SH-SY5Y (cell line): ENCODE results near the gene CEP85L.

Experiments
- GATA2 ChIP-seq: IDR thresholded peaks from 2 replicates; pipeline ENCODE4 v1.6.1; 2011; ENCODE audit warnings: mild to moderate bottlenecking, low read depth, low read length
- GATA3 ChIP-seq: IDR thresholded peaks from 2 replicates; pipeline ENCODE4 v1.6.1; 2011; ENCODE audit warnings: low read depth, mild to moderate bottlenecking, low read length, moderate library complexity

CEP85L gene

DNA sequence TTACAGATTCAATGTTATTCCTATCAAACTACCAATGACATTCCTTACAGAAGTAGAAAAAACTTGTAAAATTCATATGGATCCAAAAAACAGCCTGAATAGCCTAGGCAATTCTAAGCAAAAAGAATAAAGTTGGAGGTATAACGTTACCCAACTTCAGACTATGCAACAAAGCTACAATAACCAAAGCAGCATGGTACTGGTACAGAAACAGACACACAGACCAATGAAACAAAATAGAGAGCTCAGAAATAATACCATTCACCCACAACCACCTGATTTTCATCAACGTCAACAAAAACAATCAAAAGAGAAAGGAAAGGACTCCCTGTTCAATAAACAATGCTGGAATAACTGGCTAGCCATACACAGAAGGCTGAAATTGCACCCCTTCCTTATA is 120.4 kb downstream of the CEP85L start:
- TF ChIP-seq GATA2 = no peak
- no peak for TF ChIP-seq GATA3

DNA sequence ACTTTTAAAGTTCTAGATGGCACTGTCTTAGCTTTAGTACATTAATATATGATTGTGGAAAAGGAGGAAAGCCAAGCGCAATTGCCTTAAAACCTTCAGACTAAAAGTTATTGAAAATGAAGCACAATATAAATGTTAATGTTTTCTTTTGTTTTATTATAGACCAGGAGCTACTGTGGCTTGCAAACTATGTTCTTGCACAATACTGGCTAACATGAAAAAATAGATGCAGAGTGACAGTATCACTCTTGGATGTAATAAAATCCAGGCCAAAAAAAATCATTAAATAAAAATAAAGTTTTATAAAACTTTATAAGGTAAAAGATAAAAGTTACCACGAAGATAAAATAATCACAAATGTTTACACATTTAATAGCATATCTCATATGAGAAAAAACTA is 121.6 kb downstream of the CEP85L start:
- TF ChIP-seq GATA3 (no peak), GATA2 (no peak)

- TF ChIP-seq GATA2 (no peak), GATA3 (no peak)
Measured at GRCh38 chr6:118528129-118528528, 123.3 kb downstream of the CEP85L start.

- TF ChIP-seq GATA2 (no peak), GATA3 (no peak)
Measured at GRCh38 chr6:118525913-118526780, 125.2 kb downstream of the CEP85L start.

- no peak for TF ChIP-seq GATA3
- no peak for TF ChIP-seq GATA2
Measured at GRCh38 chr6:118524686-118525085, 126.7 kb downstream of the CEP85L start.

GRCh38 chr6:118523216-118523615 is 128.2 kb downstream of the CEP85L start:
- TF ChIP-seq GATA2 (no peak), GATA3 (no peak)

DNA sequence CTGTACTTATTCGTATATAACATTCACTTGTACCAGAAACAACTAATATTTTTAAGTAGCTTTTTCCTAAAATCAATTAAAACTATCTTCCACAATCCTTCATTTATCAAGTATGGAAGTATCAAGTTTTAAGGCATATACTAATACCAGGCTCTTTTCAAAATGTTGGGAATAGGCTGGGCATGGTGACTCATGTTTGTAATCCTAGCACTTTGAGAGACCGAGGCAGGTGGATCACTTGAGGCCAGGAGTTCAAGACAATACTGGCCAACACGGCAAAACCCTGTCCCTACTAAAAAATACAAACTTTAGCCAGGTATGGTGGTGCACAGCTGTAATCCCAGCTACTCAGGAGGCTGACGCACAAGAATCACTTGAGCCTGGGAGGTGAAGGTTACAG is 129.0 kb downstream of the CEP85L start:
- TF ChIP-seq GATA2 (no peak), GATA3 (no peak)

- TF ChIP-seq GATA2 (no peak), GATA3 (no peak)
Measured at GRCh38 chr6:118514689-118515088, 136.7 kb downstream of the CEP85L start.

GRCh38 chr6:118511930-118512715 is 139.3 kb downstream of the CEP85L start:
- no peak for TF ChIP-seq GATA3
- no peak for TF ChIP-seq GATA2

DNA sequence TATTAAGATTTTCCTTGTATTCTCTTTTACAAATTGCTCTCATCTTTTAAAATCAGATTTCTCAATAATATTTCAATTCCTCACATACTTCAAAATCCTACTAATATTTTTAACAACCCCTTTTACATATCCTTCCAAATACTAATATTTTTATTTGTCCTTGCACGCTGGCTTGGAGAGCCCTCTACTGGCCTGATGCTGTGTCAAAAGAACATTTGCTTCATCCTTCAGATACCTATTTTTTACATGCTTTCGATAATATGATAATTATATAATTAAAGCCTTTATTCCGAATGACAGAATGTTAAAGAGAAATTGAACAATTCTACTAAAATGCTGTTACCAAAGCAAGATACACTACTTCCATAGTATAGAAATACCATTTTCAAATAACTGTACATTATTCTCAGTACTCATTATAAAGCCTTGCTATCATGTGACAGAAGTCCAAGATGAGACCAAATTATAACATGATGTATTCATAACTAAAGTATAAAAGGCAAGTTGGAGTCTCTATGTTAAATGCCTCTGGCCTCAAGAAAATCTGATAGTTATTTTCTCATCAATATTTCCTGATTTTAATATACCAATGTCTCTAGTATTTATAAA is 142.3 kb downstream of the CEP85L start:
- TF ChIP-seq GATA2 = no peak
- no peak for TF ChIP-seq GATA3

DNA sequence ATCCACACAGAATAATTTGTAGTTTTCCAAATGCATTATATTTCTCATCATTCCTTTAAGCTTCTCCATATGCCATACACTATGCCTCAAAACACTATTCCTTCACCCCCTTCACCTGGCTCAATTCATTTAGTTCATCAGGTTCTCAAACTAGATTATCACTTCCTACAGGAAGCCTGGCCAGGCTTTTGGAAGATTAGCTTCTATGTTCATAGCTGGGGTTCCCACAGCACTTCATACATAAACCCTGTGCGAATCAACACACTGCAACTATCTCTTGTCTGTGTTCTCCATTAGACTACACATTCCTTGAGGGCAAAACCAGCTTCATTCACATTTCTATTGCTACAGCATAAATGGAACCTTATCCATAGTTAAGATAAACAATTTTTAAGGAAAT is 143.8 kb downstream of the CEP85L start:
- TF ChIP-seq GATA2 (no peak), GATA3 (no peak)

DNA sequence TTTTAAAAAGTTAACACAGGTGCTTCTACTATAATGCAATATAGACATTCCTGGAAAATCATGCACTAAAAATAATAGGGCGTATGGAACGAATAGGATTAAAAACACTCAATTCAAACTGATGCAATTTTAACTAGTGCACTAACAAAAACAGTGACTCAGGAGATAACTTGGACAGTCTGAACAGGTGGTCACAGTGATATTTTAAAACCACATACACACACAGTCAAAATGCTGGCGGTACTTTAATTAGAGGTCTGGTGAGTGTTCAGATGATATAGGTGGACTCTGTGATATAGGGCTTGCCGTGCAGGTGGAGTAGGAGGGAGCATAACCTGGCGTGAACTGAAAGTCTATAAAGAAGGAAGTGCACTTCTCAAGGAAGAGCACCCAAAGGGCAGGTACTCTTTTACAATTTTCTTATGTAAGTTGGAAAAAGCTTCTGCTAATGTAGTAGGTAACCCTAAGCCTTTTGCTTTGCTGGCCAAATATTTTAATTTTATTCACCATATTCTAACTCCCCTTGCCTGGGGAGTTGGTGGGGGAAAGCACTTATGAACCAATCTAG is 145.2 kb downstream of the CEP85L start:
- no peak for TF ChIP-seq GATA2
- no peak for TF ChIP-seq GATA3

- TF ChIP-seq GATA2 = no peak
- no peak for TF ChIP-seq GATA3
Measured at GRCh38 chr6:118505656-118506055, 145.7 kb downstream of the CEP85L start.

GRCh38 chr6:118504611-118505010 is 146.8 kb downstream of the CEP85L start:
- TF ChIP-seq GATA2 (no peak), GATA3 (no peak)
